HepG2 (cell line): ENCODE measurements around the gene LSM6. TPM values are rescaled to one million over a fixed set of nuclear protein-coding genes. Genes with fewer than 3 reads are reported as not detected.

Experiments used
- ATAC-seq: fragments of 200-7000 bp; cut with Tn5 transposase; 3 replicates; pipeline ENCODE4 v1.9.1; 2020; ENCODE audit warnings: mild to moderate bottlenecking, moderate library complexity
- BruUV-seq: library from RNA; stranded (reverse); fragments of 400-500 nt; replicated peaks from 2 replicates; lab custom pipeline; 2021; lab: Mats Ljungman, UMichigan
- CTCF ChIA-PET: fragments of 300-600 bp; formaldehyde crosslinking; extraction: SDS; loops from one replicate; lab custom pipeline; 2021; ENCODE audit warnings: low total read pairs, inconsistent platforms, low intra/inter-chr PET ratio; lab: Yijun Ruan, JAX
- POLR2A ChIA-PET: fragments of 350-600 bp; sonication (Branson Sonifier 250); formaldehyde crosslinking; loops from one replicate; lab custom pipeline; 2020; ENCODE audit warnings: antibody characterized with exemption, inconsistent platforms; lab: Yijun Ruan, JAX
- DNase-seq: peaks from one replicate; pipeline ENCODE4 v3.0.0-alpha.2; 2015; ENCODE audit warnings: low spot score
- FAIRE-seq: peaks from 3 replicates; lab custom pipeline; 2011; peaks lifted over from hg19 to GRCh38; lab: Jason Lieb, UNC
- H2AFZ ChIP-seq: one replicate; pipeline ENCODE4 v1.6.1; 2011; ENCODE audit warnings: low read length, inconsistent platforms
- H3K27ac ChIP-seq: fragments of 300-600 bp; 3 replicates; pipeline ENCODE4 v1.8.0; 2011; ENCODE audit warnings: mixed run types, mild to moderate bottlenecking, mixed read lengths, low read length, inconsistent platforms; ENCODE audit not compliant: insufficient read depth; ENCODE audit errors: extremely low read length
- H3K27me3 ChIP-seq, 2 experiments: fragments of 200-600 bp in 1 of 2; 2 replicates in 1 of 2; 3 replicates in 1 of 2; pipeline versions ENCODE4 v1.6.0 to v1.8.0; 2011; ENCODE audit warnings: low read length in 2 of 2, mild to moderate bottlenecking in 2 of 2, moderate library complexity in 2 of 2, inconsistent platforms in 1 of 2; ENCODE audit not compliant: insufficient read depth in 2 of 2, control insufficient read depth in 1 of 2
- H3K36me3 ChIP-seq, 2 experiments: fragments of 200-600 bp in 1 of 2; replicated peaks in 1 of 2; 2 replicates in 1 of 2; 3 replicates in 1 of 2; pipeline versions ENCODE4 v1.5.1 to v1.8.0; 2011; ENCODE audit warnings: low read length in 2 of 2, inconsistent platforms in 1 of 2; ENCODE audit not compliant: insufficient read depth in 2 of 2, control insufficient read depth in 1 of 2
- H3K4me1 ChIP-seq: 2 replicates; pipeline ENCODE4 v1.5.1; 2012; ENCODE audit warnings: low read length, inconsistent platforms; ENCODE audit not compliant: insufficient read depth
- H3K4me2 ChIP-seq: 2 replicates; pipeline ENCODE4 v1.6.0; 2011; ENCODE audit warnings: low read depth, low read length, inconsistent platforms
- H3K4me3 ChIP-seq, 3 experiments: fragments of 200-600 bp in 1 of 3; sonication (generic), shearing (Covaris generic) in 1 of 3; replicated peaks in 1 of 3; 2 replicates each; pipeline ENCODE4 v1.5.1; 2011 to 2016; ENCODE audit warnings: low read length in 3 of 3, inconsistent platforms in 2 of 3, low read depth in 2 of 3, mild to moderate bottlenecking in 2 of 3, control low read depth in 1 of 3, mixed read lengths in 1 of 3; ENCODE audit not compliant: insufficient read depth in 1 of 3
- H3K79me2 ChIP-seq: one replicate; pipeline ENCODE4 v1.6.1; 2011; ENCODE audit warnings: low read length, inconsistent platforms; ENCODE audit not compliant: insufficient read depth
- H3K9ac ChIP-seq: 2 replicates; pipeline ENCODE4 v1.6.0; 2011; ENCODE audit warnings: mild to moderate bottlenecking, low read depth, low read length, inconsistent platforms; ENCODE audit not compliant: insufficient read depth
- H3K9me3 ChIP-seq: 2 replicates; pipeline ENCODE4 v1.5.1; 2012; ENCODE audit warnings: mild to moderate bottlenecking, low read length
- H4K20me1 ChIP-seq: 2 replicates; pipeline ENCODE4 v1.6.0; 2011; ENCODE audit warnings: inconsistent platforms, mild to moderate bottlenecking, low read length, moderate library complexity; ENCODE audit not compliant: insufficient read depth
- BCL6 ChIP-seq: IDR thresholded peaks from 2 replicates; pipeline ENCODE4 v1.6.1; 2016; ENCODE audit warnings: missing genetic modification reagents, missing compliant biosample characterization
- CSRNP1 ChIP-seq: sonication (generic); formaldehyde crosslinking; IDR thresholded peaks from 2 replicates; pipeline ENCODE4 v1.8.1; 2023; ENCODE audit warnings: mild to moderate bottlenecking, missing genetic modification reagents
- FLYWCH1 ChIP-seq: sonication (generic); formaldehyde crosslinking; IDR thresholded peaks from 2 replicates; pipeline ENCODE4 v1.8.1; 2023; ENCODE audit warnings: mild to moderate bottlenecking, missing genetic modification reagents
- FOXA1 ChIP-seq, 2 experiments: fragments of 450-650 bp in 1 of 2; sonication (generic) in 1 of 2; formaldehyde crosslinking in 1 of 2; IDR thresholded peaks; 2 replicates each; pipeline versions ENCODE4 v1.4.0 to v1.6.1; 2016 to 2020; ENCODE audit warnings: missing genetic modification reagents in 1 of 2
- HIVEP1 ChIP-seq: sonication (generic); formaldehyde crosslinking; IDR thresholded peaks from 2 replicates; pipeline ENCODE4 v1.4.0; 2020; ENCODE audit warnings: mild to moderate bottlenecking, missing genetic modification reagents
- HOXA3 ChIP-seq: sonication (generic); formaldehyde crosslinking; IDR thresholded peaks from 2 replicates; pipeline ENCODE4 v1.5.0; 2020; ENCODE audit warnings: missing genetic modification reagents
- MED13 ChIP-seq: sonication (generic); formaldehyde crosslinking; IDR thresholded peaks from 2 replicates; pipeline ENCODE4 v1.5.0; 2020; ENCODE audit warnings: missing genetic modification reagents
- MYNN ChIP-seq: sonication (generic); formaldehyde crosslinking; IDR thresholded peaks from 2 replicates; pipeline ENCODE4 v1.4.0; 2020; ENCODE audit warnings: mild to moderate bottlenecking, low read depth, missing genetic modification reagents
- MYPOP ChIP-seq: sonication (generic); formaldehyde crosslinking; IDR thresholded peaks from 2 replicates; pipeline ENCODE4 v1.8.1; 2023; ENCODE audit warnings: mild to moderate bottlenecking, moderate library complexity, missing genetic modification reagents
- POGK ChIP-seq: sonication (generic); formaldehyde crosslinking; conservative IDR thresholded peaks from 2 replicates; pipeline ENCODE4 v1.8.0; 2022; ENCODE audit warnings: mild to moderate bottlenecking, moderate library complexity, missing genetic modification reagents
- RAD51 ChIP-seq: fragments of 450-650 bp; IDR thresholded peaks from 2 replicates; pipeline ENCODE4 v1.6.1; 2016; ENCODE audit warnings: borderline replicate concordance
- TBP ChIP-seq: sonication (generic); formaldehyde crosslinking; IDR thresholded peaks from 2 replicates; pipeline ENCODE4 v1.5.0; 2020; ENCODE audit warnings: missing genetic modification reagents
- ZKSCAN1 ChIP-seq: fragments of 150-350 bp; IDR thresholded peaks from 2 replicates; pipeline ENCODE4 v1.6.1; 2014; ENCODE audit warnings: low read length
- ZMAT3 ChIP-seq: sonication (generic); formaldehyde crosslinking; conservative IDR thresholded peaks from 2 replicates; pipeline ENCODE4 v1.7.0; 2021; ENCODE audit warnings: missing genetic modification reagents
- ZNF331 ChIP-seq: sonication (generic); formaldehyde crosslinking; IDR thresholded peaks from 2 replicates; pipeline ENCODE4 v1.4.0; 2020; ENCODE audit warnings: missing genetic modification reagents
- WGBS: methylation state at CpG from one replicate; pipeline ENCODE4 v1.1.6; 2017; ENCODE audit warnings: low lambda C conversion rate; 5-methylcytosine and 5-hydroxymethylcytosine counted together
- in situ Hi-C: cut with HindIII; loops from 2 replicates; pipeline ENCODE4 v1.10.0; 2017; ENCODE audit warnings: low pct_unique_long_range_greater_than_20kb; ENCODE audit not compliant: extremely low pct_ligation_motif_present
- intact Hi-C: fragments of 100-400 bp; cut with micrococcal nuclease; formaldehyde crosslinking; loops from one replicate; pipeline ENCODE4 v1.10.0; 2022; ENCODE audit not compliant: unreplicated experiment
- polyA plus RNA-seq, 8 experiments: library from polyadenylated mRNA; depleted of rRNA in 3 of 8; stranded (reverse) in 7 of 8; unstranded in 1 of 8; fragments of >200 nt; fragmentation: Illumina TruSeq in 4 of 8; extraction: Trizol in 4 of 8; gene quantifications; 2 replicates each; pipeline versions ENCODE4 v1.2.1 to v1.2.3, GENCODE V29; 2011 to 2016; ENCODE audit warnings: low read depth in 4 of 8, missing spikeins in 1 of 8, mixed read lengths in 1 of 8; ENCODE audit not compliant: insufficient read depth in 1 of 8
- total RNA-seq, 5 experiments: library from RNA; depleted of rRNA; stranded (reverse); fragments of >200 nt; fragmentation: Illumina TruSeq; extraction: Trizol; gene quantifications; 2 replicates each; pipeline ENCODE4 v1.2.3, GENCODE V29; 2016; ENCODE audit warnings: low read depth in 1 of 5

The LSM6 gene
- total and polyA plus RNA-seq, 2 of the 13 experiments (the other 11 are each of a cell fraction or from before 2014, with no cell fraction given): 14.6 to 83.3 TPM

- H3K9ac ChIP-seq: no peak overlapping the region
- TF ChIP-seq ZNF331 (CRISPR knock-in tag) (peak; percentile 89), FLYWCH1 (no peak)
- TF ChIP-seq, all 625 proteins: peak for 1
- no peaks in the 10 kb centered on the region for H3K9me3 ChIP-seq
- no CpG with 5 or more reads among the region's 1 CpG for WGBS
- H3K79me2 ChIP-seq: no peaks in the 10 kb centered on the region
- intact Hi-C loops: no loop called here
- no peaks in the 10 kb centered on the region for H3K4me1 ChIP-seq
- H3K4me2 ChIP-seq: no peak overlapping the region
- no peaks in the 10 kb centered on the region for H4K20me1 ChIP-seq
- DNase-seq (no peak), ATAC-seq (no peak), FAIRE-seq (no peak)
- peaks cover 0 to 16% of the 10 kb centered on the region in 2 experiments; a peak in 3 of 5 replicates for H3K27me3 ChIP-seq
- no peak overlapping the region for H3K4me3 ChIP-seq
- ChIA-PET POLR2A (no interaction called here), CTCF (no interaction called here)
- BruUV-seq: no TSS peak
- H2AFZ ChIP-seq: no peak overlapping the region
- in situ Hi-C loops: no loop called here
- H3K27ac ChIP-seq: no peak overlapping the region
- no peaks in the 10 kb centered on the region for H3K36me3 ChIP-seq
Measured at GRCh38 chr4:146232131-146232722, 56.7 kb downstream of the LSM6 start.

- ATAC-seq: no peak
- H3K4me2 ChIP-seq: no peak overlapping the region
- 0% methylated on average over 1 of the region's 8 CpGs for WGBS
- H2AFZ ChIP-seq: no peak overlapping the region
- no peak overlapping the region for H3K27ac ChIP-seq
- ChIA-PET CTCF (no interaction called here), POLR2A (no interaction called here)
- H3K27me3 ChIP-seq: peaks cover 0 to 15% of the 10 kb centered on the region in 2 experiments; a peak in 3 of 5 replicates
- in situ Hi-C loops (no loop called here), intact Hi-C loops (loop anchor here (5.0 kb wide), 1 partner anchor 138 kb away; no protein-coding TSS in a partner anchor)
- H4K20me1 ChIP-seq: no peaks in the 10 kb centered on the region
- H3K9ac ChIP-seq: no peak overlapping the region
- no peak for DNase-seq
- H3K4me1 ChIP-seq: peaks cover 2% of the 10 kb centered on the region; the same call in 1 of the 2 replicates
- BruUV-seq: no TSS peak
- no peak for FAIRE-seq
- H3K79me2 ChIP-seq: no peaks in the 10 kb centered on the region
- no peaks in the 10 kb centered on the region for H3K36me3 ChIP-seq
- H3K9me3 ChIP-seq: no peaks in the 10 kb centered on the region
- H3K4me3 ChIP-seq: no peak overlapping the region
- TF ChIP-seq FOXA1 (IDR thresholded peaks at IDR 0.05) (no peak), FOXA1 (CRISPR knock-in tag; IDR thresholded peaks at IDR 0.05) (no peak), HOXA3 (no peak), HIVEP1 (no peak), MED13 (CRISPR knock-in tag) (no peak), BCL6 (no peak), TBP (CRISPR knock-in tag) (no peak), ZMAT3 (CRISPR knock-in tag) (no peak), MYPOP (CRISPR knock-in tag) (no peak), MYNN (CRISPR knock-in tag) (no peak), POGK (CRISPR knock-in tag) (no peak), RAD51 (no peak), CSRNP1 (no peak), ZKSCAN1 (no peak)
Measured at GRCh38 chr4:146235654-146236177, 60.2 kb downstream of the LSM6 start.
